ENCODE results near the gene APLNR.

APLNR gene

DNA sequence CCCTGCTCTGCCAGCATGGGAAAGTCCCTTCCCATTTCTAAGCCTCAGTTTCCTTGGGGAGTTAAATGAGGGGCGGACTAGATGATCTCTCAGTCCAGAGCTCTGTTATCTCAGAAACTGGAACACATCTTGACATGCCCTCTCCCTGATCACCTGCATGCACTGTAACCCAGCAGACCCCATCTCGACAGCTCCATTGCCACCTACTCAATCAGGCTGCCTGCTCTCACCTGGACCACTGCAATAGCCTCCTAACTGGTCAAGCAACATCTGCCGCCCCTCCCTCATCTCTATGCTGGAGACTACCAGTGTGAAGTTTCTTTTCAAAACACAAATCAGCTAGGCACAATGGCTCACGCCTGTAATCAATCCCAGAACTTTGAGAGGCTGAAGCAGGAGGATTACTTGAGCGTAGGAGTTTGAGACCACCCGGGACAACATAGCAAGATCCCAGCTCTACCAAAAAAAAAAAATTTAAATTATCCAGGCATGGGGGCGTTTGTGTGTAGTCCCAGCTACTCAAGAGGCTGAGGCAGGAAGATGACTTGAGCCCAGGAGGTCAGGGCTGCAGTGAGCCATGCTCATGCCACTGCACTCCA lies 33.1 kb downstream of the APLNR start:
- TF ChIP-seq, protein P1, sequence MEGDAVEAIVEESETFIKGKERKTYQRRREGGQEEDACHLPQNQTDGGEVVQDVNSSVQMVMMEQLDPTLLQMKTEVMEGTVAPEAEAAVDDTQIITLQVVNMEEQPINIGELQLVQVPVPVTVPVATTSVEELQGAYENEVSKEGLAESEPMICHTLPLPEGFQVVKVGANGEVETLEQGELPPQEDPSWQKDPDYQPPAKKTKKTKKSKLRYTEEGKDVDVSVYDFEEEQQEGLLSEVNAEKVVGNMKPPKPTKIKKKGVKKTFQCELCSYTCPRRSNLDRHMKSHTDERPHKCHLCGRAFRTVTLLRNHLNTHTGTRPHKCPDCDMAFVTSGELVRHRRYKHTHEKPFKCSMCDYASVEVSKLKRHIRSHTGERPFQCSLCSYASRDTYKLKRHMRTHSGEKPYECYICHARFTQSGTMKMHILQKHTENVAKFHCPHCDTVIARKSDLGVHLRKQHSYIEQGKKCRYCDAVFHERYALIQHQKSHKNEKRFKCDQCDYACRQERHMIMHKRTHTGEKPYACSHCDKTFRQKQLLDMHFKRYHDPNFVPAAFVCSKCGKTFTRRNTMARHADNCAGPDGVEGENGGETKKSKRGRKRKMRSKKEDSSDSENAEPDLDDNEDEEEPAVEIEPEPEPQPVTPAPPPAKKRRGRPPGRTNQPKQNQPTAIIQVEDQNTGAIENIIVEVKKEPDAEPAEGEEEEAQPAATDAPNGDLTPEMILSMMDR (IDR thresholded peaks at IDR 0.05; ENCODE audit: low read depth, low read length, missing control alignments) = no peak
- Histone ChIP-seq H3K27me3 (replicated peaks) (no peaks in the 10 kb centered on the region), H3K36me3 (replicated peaks) (no peaks in the 10 kb centered on the region), H3K27ac (no peak overlapping the region), H3K4me3 (ENCODE audit: low read depth, low read length) (no peak overlapping the region)
- no peak for DNase-seq
- in situ Hi-C loops (cut with HindIII; ENCODE audit: low pct_ligation_motif_present, low sequenced_read_pairs) = no loop called here

DNA sequence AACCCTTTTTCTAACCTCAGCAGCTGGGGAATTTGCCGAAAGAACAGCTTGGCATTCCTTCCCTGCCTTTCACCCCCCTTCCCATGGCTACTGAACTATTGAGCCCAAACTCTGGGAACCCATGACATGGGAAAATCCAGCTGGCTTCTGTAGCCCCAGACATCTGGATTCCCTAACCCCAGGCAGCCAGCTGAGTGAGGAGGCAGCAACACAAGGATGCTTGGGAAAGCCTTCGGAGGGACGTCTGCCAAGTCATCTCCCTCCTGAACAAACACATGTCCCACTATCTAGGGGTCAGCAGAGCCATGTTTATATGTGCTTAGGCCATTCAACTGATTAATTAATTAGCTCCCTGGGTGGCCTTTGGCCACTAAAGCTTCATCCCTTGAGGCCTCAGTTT lies 33.7 kb downstream of the APLNR start:
- Histone ChIP-seq H3K36me3 (replicated peaks) (no peaks in the 10 kb centered on the region), H3K27me3 (replicated peaks) (no peaks in the 10 kb centered on the region), H3K27ac (no peak overlapping the region), H3K4me3 (ENCODE audit: low read depth, low read length) (no peak overlapping the region)
- in situ Hi-C loops (cut with HindIII; ENCODE audit: low pct_ligation_motif_present, low sequenced_read_pairs) = no loop called here
- TF ChIP-seq, protein P1 (IDR thresholded peaks at IDR 0.05; ENCODE audit: low read depth, low read length, missing control alignments) = no peak
- DNase-seq = no peak

DNA sequence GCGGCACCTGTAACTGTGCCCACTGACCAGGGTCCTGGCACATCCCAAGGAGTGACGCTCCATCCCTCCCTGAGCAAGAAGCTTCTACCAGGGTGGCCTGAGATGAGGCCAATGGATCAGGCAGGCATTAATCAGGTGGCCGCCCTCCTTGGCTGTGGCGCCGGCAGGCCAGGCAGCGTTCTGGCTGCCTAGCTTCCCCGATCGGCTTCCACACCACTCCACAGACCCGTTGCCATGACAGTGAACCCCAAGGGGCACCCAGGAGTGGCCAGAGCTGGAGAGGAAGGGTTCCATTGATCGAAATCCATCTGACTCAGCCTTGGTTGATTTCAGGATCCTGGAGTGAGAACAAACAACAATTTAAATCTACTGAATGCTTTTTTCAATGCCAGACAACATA lies 34.8 kb downstream of the APLNR start:
- DNase-seq = no peak
- Histone ChIP-seq H3K4me3 (ENCODE audit: low read depth, low read length) (no peak overlapping the region), H3K27ac (no peak overlapping the region), H3K36me3 (replicated peaks) (no peaks in the 10 kb centered on the region), H3K27me3 (replicated peaks) (no peaks in the 10 kb centered on the region)
- in situ Hi-C loops (cut with HindIII; ENCODE audit: low pct_ligation_motif_present, low sequenced_read_pairs) = no loop called here
- TF ChIP-seq, protein P1 (IDR thresholded peaks at IDR 0.05; ENCODE audit: low read depth, low read length, missing control alignments) = no peak

DNA sequence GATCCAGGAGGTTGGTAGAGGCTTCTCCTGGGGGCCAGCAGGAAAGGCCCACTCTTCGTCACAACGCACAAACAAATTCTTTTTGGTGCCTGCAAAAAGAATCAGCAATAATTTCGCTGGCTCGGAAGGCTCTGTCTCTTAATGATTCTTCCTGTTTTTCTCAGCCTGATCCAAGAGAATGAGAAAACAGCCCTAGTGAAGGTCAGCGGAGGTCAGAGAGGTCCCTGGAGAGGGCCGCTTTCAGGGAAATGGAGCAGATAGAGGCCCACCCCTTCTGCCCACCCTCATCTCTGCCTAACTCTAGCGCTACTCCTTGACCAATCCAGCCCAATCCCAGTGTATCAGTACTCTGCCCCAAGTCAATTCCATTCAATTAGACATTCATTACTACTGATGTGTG lies 36.1 kb downstream of the APLNR start:
- Histone ChIP-seq H3K27ac (no peak overlapping the region), H3K27me3 (replicated peaks) (no peaks in the 10 kb centered on the region), H3K36me3 (replicated peaks) (no peaks in the 10 kb centered on the region), H3K4me3 (ENCODE audit: low read depth, low read length) (no peak overlapping the region)
- DNase-seq = no peak
- in situ Hi-C loops (cut with HindIII; ENCODE audit: low pct_ligation_motif_present, low sequenced_read_pairs) = no loop called here
- TF ChIP-seq, protein P1 (IDR thresholded peaks at IDR 0.05; ENCODE audit: low read depth, low read length, missing control alignments) = no peak

DNA sequence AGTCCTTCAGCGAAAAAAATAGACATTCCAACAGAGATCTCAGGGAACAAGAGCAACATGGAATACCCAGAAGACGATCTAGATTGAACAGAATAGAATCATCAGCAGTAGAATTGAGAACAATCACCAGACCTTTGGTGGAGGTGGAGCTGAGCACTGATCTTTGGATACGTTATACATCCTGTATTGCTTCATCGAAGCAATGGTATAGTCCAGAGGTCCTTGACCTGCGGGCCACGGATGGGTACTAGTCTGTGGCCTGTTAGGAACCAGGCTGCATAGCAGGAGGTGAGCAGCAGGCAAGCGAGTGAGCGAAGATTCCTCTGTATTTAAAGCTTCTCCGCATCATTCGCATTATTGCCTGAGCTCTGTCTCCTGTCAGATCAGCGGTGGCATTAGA lies 37.7 kb downstream of the APLNR start:
- H3K4me3 ChIP-seq (ENCODE audit: low read depth, low read length) = no peak overlapping the region
- in situ Hi-C loops (cut with HindIII; ENCODE audit: low pct_ligation_motif_present, low sequenced_read_pairs) = no loop called here
- H3K36me3 ChIP-seq (replicated peaks) = no peaks in the 10 kb centered on the region
- TF ChIP-seq, protein P1 (IDR thresholded peaks at IDR 0.05; ENCODE audit: low read depth, low read length, missing control alignments) = no peak
- DNase-seq = no peak
- no peak overlapping the region for H3K27ac ChIP-seq
- H3K27me3 ChIP-seq (replicated peaks) = no peaks in the 10 kb centered on the region

DNA sequence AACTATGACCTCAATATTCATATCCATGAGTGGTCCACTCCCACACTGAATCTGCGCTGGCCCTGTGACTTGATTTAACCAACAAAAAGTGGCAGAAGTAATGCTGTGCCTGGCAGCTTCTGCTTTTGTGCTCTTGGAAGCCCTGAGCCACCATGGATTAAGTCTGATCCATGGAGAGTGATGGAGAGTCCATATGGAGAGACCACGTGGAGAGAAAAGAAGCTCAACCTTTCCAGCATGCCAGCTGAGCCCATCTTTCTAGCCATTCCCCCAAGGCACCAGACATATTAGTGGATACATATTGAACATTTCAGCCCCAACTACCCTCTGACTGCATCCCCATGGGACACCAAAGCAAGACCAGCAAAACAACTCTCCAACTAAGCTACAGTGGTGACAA lies 39.3 kb downstream of the APLNR start:
- in situ Hi-C loops (cut with HindIII; ENCODE audit: low pct_ligation_motif_present, low sequenced_read_pairs) = no loop called here
- H3K4me3 ChIP-seq (ENCODE audit: low read depth, low read length) = no peak overlapping the region
- TF ChIP-seq, protein P1 (IDR thresholded peaks at IDR 0.05; ENCODE audit: low read depth, low read length, missing control alignments) = no peak
- no peak overlapping the region for H3K27ac ChIP-seq
- no peaks in the 10 kb centered on the region for H3K36me3 ChIP-seq (replicated peaks)
- no peaks in the 10 kb centered on the region for H3K27me3 ChIP-seq (replicated peaks)
- no peak for DNase-seq

Measured in brain microvascular endothelial cell (primary cell).